Measurements from ENCODE around the gene TAB3. TPM values are rescaled to one million over a fixed set of nuclear protein-coding genes. Genes with fewer than 3 reads are reported as not detected.

Gene TAB3
- total and polyA plus RNA-seq, 9 of the 15 experiments (the other 6 are each of a cell fraction or from before 2014, with no cell fraction given): 2.4 to 31.1 (median 15.5) TPM

- TF ChIP-seq CUX1 (CRISPR knock-in tag; IDR thresholded peaks at IDR 0.05) (no peak), HDGF (IDR thresholded peaks at IDR 0.05) (no peak), ATF4 (CRISPR knock-in tag; IDR thresholded peaks at IDR 0.05) (no peak), RCOR1 (IDR thresholded peaks at IDR 0.05; ENCODE audit: borderline replicate concordance in 1 of 2, low read depth in 2 of 2, low read length in 2 of 2) (no peak), ZBTB9 (CRISPR knock-in tag; IDR thresholded peaks at IDR 0.05) (no peak), CBFA2T2 (conservative IDR thresholded peaks at IDR 0.05) (peak; percentile 51; the same call in 1 of the 2 replicates), LEF1 (IDR thresholded peaks at IDR 0.05) (0 out of 2 replicates have a peak, but pooled peaks have one; percentile 22), ETV5 (CRISPR knock-in tag; IDR thresholded peaks at IDR 0.05; ENCODE audit: low read depth) (0 out of 2 replicates have a peak, but pooled peaks have one; percentile 35), ZNF699 (CRISPR knock-in tag; IDR thresholded peaks at IDR 0.05; ENCODE audit: insufficient replicate concordance) (no peak), CHAMP1 (IDR thresholded peaks at IDR 0.05) (no peak), ARID1B (IDR thresholded peaks at IDR 0.05) (peak; percentile 73), ERF (CRISPR knock-in tag; IDR thresholded peaks at IDR 0.05) (no peak), ZNF586 (CRISPR knock-in tag; conservative IDR thresholded peaks at IDR 0.05) (no peak), KDM4B (IDR thresholded peaks at IDR 0.05; ENCODE audit: borderline replicate concordance in 2 of 2, low read depth in 1 of 2) (no peak), CBFB (CRISPR knock-in tag; IDR thresholded peaks at IDR 0.05) (no peak), RBM39 (optimal IDR thresholded peaks at IDR 0.05; ENCODE audit: low read depth, low read length) (no peak), TCF7 (IDR thresholded peaks at IDR 0.05; ENCODE audit: borderline replicate concordance) (no peak), RAD51 (IDR thresholded peaks at IDR 0.05; ENCODE audit: borderline replicate concordance, low read depth) (no peak)
These were observed 21.2 kb upstream of the TAB3 start (continued) for GRCh38 chrX:30910124-30910860.
